ENCODE measurements around the gene HNRNPH3.

The HNRNPH3 gene

DNA sequence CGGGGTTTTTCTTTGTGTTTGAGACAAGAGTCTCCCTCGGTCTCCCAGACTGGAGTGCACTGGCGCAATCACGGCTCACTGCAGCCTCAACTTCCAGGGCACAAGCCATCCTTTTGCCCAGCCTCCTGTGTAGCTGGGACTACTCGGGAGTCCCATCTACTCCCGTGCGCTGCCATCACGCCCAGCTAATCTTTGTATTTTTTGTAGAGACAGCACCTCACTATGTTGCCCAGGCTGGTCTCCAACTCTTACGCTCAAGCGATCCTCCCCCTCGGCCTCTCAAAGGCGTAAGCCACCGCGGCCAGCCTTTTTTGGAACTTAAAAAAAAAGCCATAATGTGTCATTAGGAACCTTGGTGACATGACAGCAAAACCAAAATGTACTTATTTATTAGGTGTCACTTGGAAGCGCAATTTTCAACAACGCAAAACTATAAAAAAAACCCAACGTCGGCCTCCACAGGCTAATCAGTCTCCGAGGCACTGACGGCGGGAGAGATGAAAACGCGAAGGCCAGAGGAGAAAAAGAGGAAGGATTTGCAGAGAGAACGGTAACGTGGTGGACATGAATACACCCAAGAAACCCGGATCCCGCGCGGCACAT lies 911 bp upstream of the HNRNPH3 start:
- peak in 1 of 2 experiments; percentile 6 for DNase-seq (ENCODE audit: low read depth in 1 of 2, low spot score in 1 of 2)
- peak overlapping the region; percentile 99 for H3K27ac ChIP-seq (replicated peaks)
- TF ChIP-seq POLR2AphosphoS5 (IDR thresholded peaks at IDR 0.05; ENCODE audit: low read depth) (peak; percentile 3; the same call in 1 of the 2 replicates), SPI1 (IDR thresholded peaks at IDR 0.05; ENCODE audit: borderline replicate concordance, low read depth) (peak; percentile 7; the same call in 1 of the 2 replicates), GABPA (IDR thresholded peaks at IDR 0.05; ENCODE audit: low read depth) (no peak)
- TF ChIP-seq, protein P1, sequence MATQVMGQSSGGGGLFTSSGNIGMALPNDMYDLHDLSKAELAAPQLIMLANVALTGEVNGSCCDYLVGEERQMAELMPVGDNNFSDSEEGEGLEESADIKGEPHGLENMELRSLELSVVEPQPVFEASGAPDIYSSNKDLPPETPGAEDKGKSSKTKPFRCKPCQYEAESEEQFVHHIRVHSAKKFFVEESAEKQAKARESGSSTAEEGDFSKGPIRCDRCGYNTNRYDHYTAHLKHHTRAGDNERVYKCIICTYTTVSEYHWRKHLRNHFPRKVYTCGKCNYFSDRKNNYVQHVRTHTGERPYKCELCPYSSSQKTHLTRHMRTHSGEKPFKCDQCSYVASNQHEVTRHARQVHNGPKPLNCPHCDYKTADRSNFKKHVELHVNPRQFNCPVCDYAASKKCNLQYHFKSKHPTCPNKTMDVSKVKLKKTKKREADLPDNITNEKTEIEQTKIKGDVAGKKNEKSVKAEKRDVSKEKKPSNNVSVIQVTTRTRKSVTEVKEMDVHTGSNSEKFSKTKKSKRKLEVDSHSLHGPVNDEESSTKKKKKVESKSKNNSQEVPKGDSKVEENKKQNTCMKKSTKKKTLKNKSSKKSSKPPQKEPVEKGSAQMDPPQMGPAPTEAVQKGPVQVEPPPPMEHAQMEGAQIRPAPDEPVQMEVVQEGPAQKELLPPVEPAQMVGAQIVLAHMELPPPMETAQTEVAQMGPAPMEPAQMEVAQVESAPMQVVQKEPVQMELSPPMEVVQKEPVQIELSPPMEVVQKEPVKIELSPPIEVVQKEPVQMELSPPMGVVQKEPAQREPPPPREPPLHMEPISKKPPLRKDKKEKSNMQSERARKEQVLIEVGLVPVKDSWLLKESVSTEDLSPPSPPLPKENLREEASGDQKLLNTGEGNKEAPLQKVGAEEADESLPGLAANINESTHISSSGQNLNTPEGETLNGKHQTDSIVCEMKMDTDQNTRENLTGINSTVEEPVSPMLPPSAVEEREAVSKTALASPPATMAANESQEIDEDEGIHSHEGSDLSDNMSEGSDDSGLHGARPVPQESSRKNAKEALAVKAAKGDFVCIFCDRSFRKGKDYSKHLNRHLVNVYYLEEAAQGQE (IDR thresholded peaks at IDR 0.05; ENCODE audit: insufficient replicate concordance, low read depth), result no peak
- H3K4me3 ChIP-seq (replicated peaks; ENCODE audit: insufficient read depth, low read length), result peak overlapping the region; percentile 78
- H3K27me3 ChIP-seq (ENCODE audit: insufficient read depth, poor library complexity, severe bottlenecking), result no peaks in the 10 kb centered on the region

DNA sequence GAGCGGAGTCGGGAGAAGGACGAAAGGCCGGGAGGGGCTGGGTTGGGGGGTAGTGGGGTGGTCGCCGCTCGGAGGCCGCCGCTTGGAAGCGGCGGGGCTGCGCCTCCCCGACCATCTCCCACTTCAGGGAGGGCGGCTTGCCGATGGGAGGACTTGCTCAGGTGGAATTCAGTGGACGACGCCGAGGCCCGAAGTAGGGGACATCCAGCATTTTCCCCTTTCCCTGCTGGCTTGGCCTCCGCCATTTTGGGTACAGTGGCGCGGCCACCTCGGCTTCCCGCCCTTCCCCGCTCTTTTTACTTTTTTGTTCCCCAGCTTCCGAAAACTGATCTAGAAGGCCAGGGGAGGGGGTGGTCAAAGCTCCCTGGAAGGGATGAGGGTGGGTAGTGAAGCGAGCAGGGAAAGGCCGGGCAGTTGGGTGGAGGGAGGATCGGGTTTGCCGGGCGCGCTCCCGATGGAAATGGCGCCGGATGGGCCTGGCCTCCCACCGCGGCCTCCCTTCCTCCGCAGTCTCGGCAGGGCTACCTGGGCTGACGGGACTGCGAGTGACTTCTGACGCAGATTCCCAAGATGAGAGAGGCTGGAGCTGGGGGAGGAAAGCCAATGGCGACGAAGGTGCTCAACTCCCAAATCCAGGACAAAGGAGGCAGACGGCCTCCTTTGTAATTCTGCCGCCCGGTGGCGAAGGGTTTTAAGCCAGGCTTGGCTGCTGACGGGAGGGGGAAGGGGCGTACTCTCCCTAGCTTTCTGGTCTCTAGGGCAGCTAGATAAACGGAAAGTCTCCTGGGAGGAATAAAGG lies 594 bp downstream of the HNRNPH3 start, which contains the start of gene PBLD:
Gene PBLD (minus strand): TSS at position 670 of the 799 bp plus-strand sequence. CDS start 26,084 bp downstream, outside the sequence.
- DNase-seq (ENCODE audit: low read depth in 1 of 2, low spot score in 1 of 2), result peak in 1 of 2 experiments; percentile 68
- TF ChIP-seq POLR2AphosphoS5 (IDR thresholded peaks at IDR 0.05; ENCODE audit: low read depth), result peak; percentile 89; the same call in 1 of the 2 replicates
- TF ChIP-seq SPI1 (IDR thresholded peaks at IDR 0.05; ENCODE audit: borderline replicate concordance, low read depth), result no peak
- TF ChIP-seq GABPA (IDR thresholded peaks at IDR 0.05; ENCODE audit: low read depth), result no peak
- TF ChIP-seq, protein P2, sequence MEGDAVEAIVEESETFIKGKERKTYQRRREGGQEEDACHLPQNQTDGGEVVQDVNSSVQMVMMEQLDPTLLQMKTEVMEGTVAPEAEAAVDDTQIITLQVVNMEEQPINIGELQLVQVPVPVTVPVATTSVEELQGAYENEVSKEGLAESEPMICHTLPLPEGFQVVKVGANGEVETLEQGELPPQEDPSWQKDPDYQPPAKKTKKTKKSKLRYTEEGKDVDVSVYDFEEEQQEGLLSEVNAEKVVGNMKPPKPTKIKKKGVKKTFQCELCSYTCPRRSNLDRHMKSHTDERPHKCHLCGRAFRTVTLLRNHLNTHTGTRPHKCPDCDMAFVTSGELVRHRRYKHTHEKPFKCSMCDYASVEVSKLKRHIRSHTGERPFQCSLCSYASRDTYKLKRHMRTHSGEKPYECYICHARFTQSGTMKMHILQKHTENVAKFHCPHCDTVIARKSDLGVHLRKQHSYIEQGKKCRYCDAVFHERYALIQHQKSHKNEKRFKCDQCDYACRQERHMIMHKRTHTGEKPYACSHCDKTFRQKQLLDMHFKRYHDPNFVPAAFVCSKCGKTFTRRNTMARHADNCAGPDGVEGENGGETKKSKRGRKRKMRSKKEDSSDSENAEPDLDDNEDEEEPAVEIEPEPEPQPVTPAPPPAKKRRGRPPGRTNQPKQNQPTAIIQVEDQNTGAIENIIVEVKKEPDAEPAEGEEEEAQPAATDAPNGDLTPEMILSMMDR (IDR thresholded peaks at IDR 0.05; ENCODE audit: insufficient read depth, low read length), result peak; percentile 36
- TF ChIP-seq, protein P1 (IDR thresholded peaks at IDR 0.05; ENCODE audit: insufficient replicate concordance, low read depth), result peak; percentile 41
- no peaks in the 10 kb centered on the region for H3K27me3 ChIP-seq (ENCODE audit: insufficient read depth, poor library complexity, severe bottlenecking)
- peak within 1 kb of the TSS; percentile 99 for H3K27ac ChIP-seq (replicated peaks)
- peak within 1 kb of the TSS; percentile 78 for H3K4me3 ChIP-seq (replicated peaks; ENCODE audit: insufficient read depth, low read length)

DNA sequence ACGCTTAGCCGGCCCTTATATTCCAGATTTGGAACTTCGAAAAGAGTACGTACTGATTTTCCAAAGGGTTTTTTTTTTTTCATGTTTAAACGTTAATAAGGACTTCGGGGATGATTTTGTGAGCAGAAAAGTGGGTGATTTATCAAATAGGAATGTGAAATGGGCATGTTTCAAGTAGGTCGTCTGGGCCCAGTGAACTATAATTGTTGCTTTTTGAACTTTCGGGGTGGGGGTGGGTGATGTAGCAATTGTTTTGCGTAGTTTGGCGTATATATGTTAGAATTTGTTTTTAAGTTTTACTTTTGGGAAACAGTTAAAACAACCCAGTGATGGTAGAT lies 1.2 kb downstream of the HNRNPH3 start:
- Histone ChIP-seq H3K27ac (replicated peaks) (peak overlapping the region; percentile 99), H3K27me3 (ENCODE audit: insufficient read depth, poor library complexity, severe bottlenecking) (no peaks in the 10 kb centered on the region), H3K4me3 (replicated peaks; ENCODE audit: insufficient read depth, low read length) (peak overlapping the region; percentile 78)
- TF ChIP-seq, protein P1 (IDR thresholded peaks at IDR 0.05; ENCODE audit: insufficient replicate concordance, low read depth), result no peak
- TF ChIP-seq, protein P2 (IDR thresholded peaks at IDR 0.05; ENCODE audit: insufficient read depth, low read length), result no peak
- no peak for TF ChIP-seq GABPA (IDR thresholded peaks at IDR 0.05; ENCODE audit: low read depth)
- no peak for TF ChIP-seq POLR2AphosphoS5 (IDR thresholded peaks at IDR 0.05; ENCODE audit: low read depth)
- no peak for TF ChIP-seq SPI1 (IDR thresholded peaks at IDR 0.05; ENCODE audit: borderline replicate concordance, low read depth)
- DNase-seq (ENCODE audit: low read depth in 1 of 2, low spot score in 1 of 2), result no peak
